HepG2 (cell line): Measurements from ENCODE around the gene RAB14.

Experiments
- BHLHE40 ChIP-seq: IDR thresholded peaks from 2 replicates; pipeline ENCODE4 v1.6.1; 2011; ENCODE audit warnings: low read length, improper control_type of control experiment
- MAFG ChIP-seq: sonication (generic); formaldehyde crosslinking; IDR thresholded peaks from 2 replicates; pipeline ENCODE4 v1.5.1; 2020; ENCODE audit warnings: mild to moderate bottlenecking, missing genetic modification reagents
- NFKBIZ ChIP-seq: IDR thresholded peaks from 2 replicates; pipeline ENCODE4 v1.6.1; 2018; ENCODE audit warnings: missing genetic modification reagents, missing compliant biosample characterization
- ZNF792 ChIP-seq: IDR thresholded peaks from 2 replicates; pipeline ENCODE4 v1.6.1; 2016

DNA sequence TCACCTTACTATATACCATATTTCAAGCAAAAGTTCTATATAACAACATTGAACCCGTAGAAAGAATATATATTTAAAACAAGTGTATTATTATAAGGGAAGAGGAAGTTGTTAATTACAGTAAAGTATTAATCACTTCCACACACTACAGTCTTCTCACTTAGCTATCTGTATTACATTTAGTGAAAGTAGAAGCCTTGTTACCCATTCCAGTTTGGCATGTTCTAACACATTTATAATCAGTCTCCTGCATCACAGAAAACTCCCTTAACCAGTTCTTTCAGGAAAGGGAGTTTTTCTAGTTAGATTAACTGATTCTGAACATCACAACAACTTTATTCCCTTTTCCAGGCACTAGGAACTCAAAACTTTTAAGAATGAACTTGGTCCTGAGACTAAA lies 6.9 kb downstream of the RAB14 start:
- TF ChIP-seq NFKBIZ (CRISPR knock-in tag) (no peak), ZNF792 (CRISPR knock-in tag) (no peak), MAFG (no peak), BHLHE40 (no peak)
